NCI-H510A treated with DMSO at 0.1 percent for 48 hours (cell line): Measurements from ENCODE around the gene LHX3.

Experiments used
- DNase-seq: peaks from one replicate; lab custom pipeline; 2025; lab: John Stamatoyannopoulos, UW

LHX3 gene

GRCh38 chr9:136226680-136227407 is 21.9 kb upstream of the LHX3 start:
- no peak for DNase-seq

DNA sequence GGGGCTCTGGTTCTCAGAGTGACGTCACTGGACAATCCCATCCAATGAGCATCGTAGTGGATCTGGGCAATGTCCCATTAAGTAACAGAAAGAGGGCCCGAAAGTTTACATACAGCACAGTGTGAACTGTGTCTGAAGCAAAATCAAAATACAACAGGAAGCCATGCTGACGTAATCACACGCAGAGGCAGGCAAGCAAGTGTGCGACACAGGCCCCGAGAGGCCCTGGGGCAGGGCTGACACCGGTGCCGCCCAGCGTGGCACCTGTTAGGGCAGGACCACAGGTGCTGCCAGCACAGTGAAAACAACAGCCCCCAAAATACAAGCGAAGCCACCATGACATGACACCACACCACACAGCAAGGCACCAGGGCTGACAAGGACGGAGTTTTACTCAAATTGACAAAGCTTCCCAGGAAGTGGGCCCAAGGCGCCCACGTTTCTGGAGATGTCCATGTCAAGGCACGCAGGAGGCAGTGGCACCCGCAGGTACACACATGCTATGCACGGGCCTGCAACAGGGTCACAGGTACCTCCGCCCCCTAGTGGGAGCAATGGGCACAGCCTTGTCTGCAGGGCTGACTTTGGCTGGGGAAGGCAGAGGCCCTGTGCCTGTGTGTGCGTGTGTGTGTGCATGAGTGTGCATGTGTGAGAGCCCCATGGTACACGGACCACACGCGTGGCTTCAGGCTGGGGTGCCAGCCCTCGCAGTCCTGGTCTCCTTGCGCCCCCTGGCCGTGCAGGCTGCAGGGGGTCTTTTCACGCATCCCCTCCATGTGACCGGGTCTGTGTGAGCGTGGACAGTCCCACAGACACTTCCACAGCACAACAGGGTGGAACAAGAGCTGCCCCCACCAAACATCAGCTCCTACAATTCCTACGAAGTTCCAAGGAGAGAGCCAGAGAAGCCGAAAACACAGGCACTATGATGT is 21.1 kb upstream of the LHX3 start:
- peak; percentile 58 for DNase-seq

DNA sequence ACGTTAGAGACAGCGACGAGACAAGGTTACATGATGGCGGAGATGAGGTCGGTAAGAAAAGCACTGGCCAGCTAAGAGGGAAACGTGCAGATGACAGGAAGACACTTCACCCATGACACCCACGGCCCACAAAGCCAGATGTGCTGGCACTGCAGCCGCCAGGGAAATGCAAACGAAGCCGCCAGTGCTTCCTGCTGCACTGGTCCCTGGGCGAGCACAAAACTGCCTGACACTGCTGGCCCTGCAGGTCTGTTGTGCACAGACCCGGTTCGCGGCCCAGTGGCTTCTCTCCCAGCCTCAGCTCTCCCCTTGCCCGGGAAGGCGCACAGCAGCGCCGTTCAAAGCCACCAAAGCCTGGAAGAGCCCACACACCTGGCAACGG is 20.4 kb upstream of the LHX3 start:
- DNase-seq, result no peak

GRCh38 chr9:136223871-136224640 is 19.1 kb upstream of the LHX3 start:
- DNase-seq, result no peak

DNA sequence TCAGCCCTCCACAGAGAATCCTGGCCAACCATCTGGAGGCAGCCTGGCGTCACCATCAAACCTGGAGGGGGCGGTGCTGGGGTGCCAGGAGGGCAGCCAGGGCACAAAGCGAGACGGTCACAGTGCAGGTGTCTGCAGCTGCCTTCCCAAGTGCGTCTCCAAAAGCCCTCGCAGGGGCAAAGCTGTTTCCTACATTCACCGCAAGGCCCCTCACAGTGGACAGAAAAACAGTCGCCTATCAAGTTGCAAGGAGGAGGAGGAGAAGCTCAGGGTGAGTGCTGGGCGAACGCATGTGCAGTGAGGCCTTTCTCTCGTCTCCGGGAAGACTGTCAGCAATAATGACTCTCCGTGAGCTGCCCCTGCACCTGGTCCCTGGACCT is 18.0 kb upstream of the LHX3 start:
- no peak for DNase-seq

DNA sequence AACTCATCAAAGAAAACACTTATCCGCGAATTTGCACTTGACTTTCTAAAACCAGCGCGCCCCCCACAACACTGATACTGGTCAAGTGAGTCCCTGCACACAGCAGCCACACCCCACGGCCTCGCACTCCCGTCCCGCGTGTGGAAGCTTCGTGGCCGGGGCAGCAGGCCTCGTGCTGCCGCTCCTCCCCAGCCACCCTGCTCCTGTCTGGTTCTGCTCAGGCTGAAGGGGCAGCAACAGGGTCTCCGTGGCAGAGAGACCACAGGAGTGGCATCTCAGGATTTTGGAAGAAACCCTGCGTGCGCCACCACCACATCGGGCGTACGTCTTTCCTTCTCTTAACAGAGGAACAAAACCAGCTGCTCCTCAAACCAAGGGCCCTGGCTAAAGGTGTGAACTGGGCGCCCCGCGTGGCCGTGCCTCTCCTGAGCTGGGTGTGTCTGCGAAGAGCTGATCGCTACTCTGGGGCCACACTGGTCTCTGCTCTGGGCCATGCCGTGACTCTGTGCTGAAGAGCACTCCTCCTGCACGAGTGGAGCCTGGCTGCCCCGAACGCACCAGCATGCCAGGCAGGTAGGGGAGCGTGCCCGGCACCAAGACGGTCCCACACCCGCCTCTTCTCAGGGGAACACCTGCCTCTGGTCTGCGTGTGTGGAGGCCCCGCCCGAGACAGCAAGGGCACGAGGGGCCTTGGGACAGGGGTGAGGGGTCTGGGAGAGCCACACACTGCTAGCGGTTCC is 17.4 kb upstream of the LHX3 start:
- no peak for DNase-seq

DNA sequence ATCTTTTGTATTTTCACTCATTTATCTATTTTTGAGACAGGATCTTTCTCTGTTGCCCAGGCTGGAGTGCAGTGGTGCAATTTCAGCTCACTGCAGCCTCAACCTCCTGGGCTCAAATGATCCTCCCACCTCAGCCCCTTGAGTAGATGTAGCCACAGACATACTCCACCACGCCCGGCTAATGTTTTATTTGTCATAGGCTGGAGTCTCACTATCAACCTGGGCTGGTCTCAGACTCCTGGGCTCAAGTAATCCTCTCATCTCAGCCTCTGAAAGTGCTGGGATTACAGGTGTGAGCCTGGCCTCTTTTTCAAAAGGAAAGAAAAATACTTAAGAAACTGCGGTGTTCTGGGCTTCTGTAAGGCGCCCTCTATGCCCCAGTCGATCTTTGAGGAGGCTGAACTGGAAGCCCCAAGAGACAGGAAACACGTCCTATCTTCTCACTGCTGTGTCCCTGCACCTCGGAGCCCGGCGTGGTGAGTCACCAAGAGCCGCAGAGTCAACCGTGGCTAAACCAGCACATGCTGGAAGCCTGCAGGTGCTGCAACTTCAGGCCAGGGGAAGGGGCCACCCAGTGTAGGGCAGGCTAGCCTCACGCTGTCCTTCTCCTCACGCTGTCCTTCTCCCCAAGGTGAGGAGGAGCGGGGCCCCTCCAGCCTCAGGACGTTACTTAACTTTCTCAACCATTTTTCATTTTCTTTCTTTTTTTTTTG is 15.2 kb upstream of the LHX3 start:
- DNase-seq, result no peak

GRCh38 chr9:136219276-136219675 is 14.3 kb upstream of the LHX3 start:
- DNase-seq, result no peak

GRCh38 chr9:136218673-136219072 is 13.7 kb upstream of the LHX3 start:
- DNase-seq, result no peak

GRCh38 chr9:136218271-136218670 is 13.3 kb upstream of the LHX3 start:
- DNase-seq, result no peak

DNA sequence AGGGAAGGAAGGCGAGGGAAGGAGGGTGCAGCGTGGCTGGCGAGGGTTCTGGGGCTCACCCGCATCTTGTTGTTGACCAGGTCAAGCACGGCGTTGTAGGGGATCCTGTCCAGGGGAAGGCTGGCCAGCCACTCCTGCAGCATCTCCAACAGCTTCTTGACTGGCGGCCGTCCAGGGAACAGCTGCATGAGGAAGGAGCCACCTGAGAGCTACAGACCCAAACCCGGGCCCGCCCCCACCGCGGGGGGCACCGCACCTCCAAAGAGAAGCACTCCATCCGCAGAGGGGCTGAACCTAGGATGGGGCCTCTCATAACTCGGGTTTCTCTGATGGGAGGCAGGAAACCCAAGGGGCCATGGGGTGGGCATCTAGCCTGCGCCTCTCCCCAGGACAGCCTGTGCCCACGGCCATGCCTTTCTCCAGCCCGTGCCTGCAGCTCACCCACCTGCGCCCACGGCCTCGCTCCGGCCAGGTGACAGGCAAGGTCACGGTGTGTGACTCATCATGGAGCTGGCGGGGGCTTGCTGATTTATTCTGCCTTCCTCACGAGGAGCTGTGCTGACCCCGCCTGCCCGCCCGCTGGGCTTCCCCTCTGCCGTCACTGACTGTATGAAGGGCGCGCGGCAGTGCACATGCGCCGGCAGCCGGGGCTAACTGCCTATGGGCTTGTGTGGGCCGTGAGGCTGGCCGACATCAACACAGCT is 11.8 kb upstream of the LHX3 start:
- DNase-seq, result no peak

DNA sequence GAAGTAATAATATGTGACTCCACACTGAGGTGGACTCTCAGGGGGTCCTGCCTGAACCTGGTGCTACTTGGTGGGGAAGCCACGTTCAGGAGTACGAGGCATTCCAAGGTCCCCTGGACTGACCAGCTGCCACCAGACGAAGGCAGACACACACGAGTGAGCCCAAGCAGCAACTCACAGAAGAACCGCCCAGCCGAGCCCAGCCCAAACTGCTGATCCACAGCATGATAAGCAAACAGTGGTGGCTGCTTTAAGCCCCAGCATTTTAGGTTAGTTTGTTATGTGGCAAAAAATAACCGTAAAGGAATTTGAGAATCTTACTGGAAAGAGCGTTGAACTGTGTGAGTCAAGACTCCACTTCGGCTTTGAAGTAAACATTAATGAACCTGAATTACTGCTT is 8.8 kb upstream of the LHX3 start:
- no peak for DNase-seq

DNA sequence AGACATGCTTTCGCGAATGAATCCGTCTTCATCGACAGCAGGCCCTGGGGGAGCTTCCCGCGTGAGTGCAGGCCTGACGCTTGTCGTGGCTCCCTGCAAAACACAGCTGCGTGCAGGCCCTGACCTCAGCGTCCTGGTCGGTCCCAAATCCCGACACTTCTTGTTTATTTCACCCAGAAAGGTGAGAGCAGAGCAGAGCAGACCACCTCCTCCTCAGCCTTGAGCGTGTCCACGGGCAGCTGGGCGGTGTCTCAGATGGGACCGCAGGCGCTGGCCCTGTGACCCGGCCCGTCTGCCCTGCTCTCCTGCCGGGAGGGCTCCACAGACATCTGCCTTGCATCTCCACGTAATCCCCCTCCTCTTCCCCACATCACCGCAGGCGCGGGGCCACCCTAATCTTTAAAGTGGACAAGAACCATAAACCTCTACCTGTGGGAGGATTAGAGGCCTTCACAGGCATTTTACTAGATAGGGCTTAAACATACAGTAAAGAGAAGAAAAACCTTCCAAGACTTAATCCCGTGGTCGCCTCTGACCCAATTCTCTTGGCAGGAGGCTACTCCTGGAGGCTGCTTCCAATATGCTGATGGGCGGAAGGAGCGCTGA is 7.5 kb upstream of the LHX3 start:
- no peak for DNase-seq

- DNase-seq, result no peak
Measured at GRCh38 chr9:136211441-136212344, 6.8 kb upstream of the LHX3 start.

- no peak for DNase-seq
Measured at GRCh38 chr9:136211006-136211405, 6.1 kb upstream of the LHX3 start.

DNA sequence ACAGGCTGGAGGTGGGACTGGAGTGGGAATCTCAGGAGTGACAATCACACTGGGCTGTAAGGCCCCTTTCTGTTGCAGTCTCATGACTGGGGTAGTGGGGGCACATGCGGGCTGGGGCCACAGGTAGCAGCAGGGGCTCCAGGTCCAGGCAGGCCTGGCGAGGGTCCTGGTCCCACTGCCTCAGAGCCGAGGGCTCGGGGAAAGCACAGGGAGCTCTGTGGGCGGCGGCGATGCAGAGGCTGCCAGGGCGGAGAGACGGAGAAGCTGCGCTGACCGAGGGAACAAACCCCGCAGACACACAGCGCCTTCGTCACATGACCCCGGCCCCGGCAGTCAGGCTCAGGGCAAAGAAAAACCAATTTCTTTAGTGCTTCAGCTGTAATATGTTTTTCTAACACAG is 5.3 kb upstream of the LHX3 start:
- DNase-seq, result no peak

DNA sequence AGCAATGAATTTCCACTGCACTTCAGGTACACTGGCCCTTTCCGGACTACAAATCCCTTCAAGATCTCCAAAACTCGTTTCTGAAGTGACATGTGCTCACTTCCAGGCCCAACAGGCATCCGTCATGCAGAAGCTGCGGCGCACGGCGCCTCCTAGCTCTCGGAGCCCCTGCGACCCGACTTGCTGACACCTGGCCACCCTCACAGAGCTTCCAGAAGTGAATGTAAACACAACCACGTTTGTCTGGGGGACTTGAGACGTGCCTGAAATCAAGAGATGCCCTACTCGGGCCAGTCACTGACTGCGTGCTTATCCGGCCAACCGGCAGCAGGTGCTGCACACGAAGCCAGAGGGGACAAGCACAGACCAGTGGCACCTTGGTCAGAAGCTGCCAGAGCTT is 4.9 kb upstream of the LHX3 start:
- DNase-seq, result no peak

- no peak for DNase-seq
Measured at GRCh38 chr9:136209232-136209631, 4.3 kb upstream of the LHX3 start.

GRCh38 chr9:136208675-136209074 is 3.7 kb upstream of the LHX3 start:
- DNase-seq, result no peak
